GM13976 (cell line): ENCODE data around the gene ASGR1.

ENCODE experiments used
- DNase-seq: peaks from one replicate; pipeline ENCODE4 v3.0.0; 2012; ENCODE audit warnings: low spot score
- CTCF ChIP-seq: IDR thresholded peaks from 2 replicates; pipeline ENCODE4 v1.5.1; 2012; ENCODE audit warnings: borderline replicate concordance, mild to moderate bottlenecking; ENCODE audit not compliant: insufficient read depth; ENCODE audit errors: extremely low read depth, missing control alignments, control extremely low read depth
- in situ Hi-C: fragments of 300-500 bp; cut with MboI; formaldehyde crosslinking; loops from one replicate; pipeline ENCODE4 v1.12.0; 2022; ENCODE audit warnings: low sequenced_read_pairs, mixed read lengths, inconsistent platforms; ENCODE audit not compliant: unreplicated experiment

ASGR1 gene

GRCh38 chr17:7124923-7125322 is 54.2 kb downstream of the ASGR1 start:
- in situ Hi-C loops, result loop anchor here (25.0 kb wide), 1 partner anchor 213 kb away; no protein-coding TSS in a partner anchor
- TF ChIP-seq CTCF, result no peak
- DNase-seq, result no peak

- no peak for TF ChIP-seq CTCF
- in situ Hi-C loops, result no loop called here
- DNase-seq, result no peak
Observed at GRCh38 chr17:7123844-7124243, 55.3 kb downstream of the ASGR1 start.
